GM12872 (cell line): ENCODE results near the gene MYBPHL.

ENCODE experiments used
- TF ChIP-seq, protein P1 (sequence below): IDR thresholded peaks from 3 replicates; pipeline ENCODE4 v1.5.1; 2011; ENCODE audit warnings: low read depth, mild to moderate bottlenecking, low read length, moderate library complexity; ENCODE audit not compliant: insufficient read depth

MYBPHL gene

DNA sequence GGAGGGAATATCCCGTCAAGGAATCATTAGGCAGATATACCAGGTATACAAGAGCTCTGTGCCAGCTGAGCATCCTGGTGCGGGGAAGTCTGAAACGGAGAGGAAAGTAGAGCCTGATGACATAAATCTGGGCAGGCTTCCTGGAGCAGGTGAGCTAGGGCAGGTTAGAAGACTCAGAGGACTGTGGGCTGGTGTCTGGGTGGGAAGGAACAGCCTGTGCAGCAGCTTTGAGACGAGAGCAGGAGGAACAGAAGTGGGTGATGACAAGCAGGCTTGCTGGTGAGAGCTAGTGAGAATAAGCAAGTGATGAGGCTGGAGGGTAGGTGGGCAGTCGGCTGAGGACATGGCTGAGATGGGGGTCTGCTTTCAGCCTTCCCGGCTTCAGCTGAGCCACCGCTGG, 50.7 kb downstream of the MYBPHL start:
- TF ChIP-seq, protein P1, sequence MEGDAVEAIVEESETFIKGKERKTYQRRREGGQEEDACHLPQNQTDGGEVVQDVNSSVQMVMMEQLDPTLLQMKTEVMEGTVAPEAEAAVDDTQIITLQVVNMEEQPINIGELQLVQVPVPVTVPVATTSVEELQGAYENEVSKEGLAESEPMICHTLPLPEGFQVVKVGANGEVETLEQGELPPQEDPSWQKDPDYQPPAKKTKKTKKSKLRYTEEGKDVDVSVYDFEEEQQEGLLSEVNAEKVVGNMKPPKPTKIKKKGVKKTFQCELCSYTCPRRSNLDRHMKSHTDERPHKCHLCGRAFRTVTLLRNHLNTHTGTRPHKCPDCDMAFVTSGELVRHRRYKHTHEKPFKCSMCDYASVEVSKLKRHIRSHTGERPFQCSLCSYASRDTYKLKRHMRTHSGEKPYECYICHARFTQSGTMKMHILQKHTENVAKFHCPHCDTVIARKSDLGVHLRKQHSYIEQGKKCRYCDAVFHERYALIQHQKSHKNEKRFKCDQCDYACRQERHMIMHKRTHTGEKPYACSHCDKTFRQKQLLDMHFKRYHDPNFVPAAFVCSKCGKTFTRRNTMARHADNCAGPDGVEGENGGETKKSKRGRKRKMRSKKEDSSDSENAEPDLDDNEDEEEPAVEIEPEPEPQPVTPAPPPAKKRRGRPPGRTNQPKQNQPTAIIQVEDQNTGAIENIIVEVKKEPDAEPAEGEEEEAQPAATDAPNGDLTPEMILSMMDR = no peak

- TF ChIP-seq, protein P1 = no peak
Observed at GRCh38 chr1:109255678-109256077, 51.1 kb downstream of the MYBPHL start.

DNA sequence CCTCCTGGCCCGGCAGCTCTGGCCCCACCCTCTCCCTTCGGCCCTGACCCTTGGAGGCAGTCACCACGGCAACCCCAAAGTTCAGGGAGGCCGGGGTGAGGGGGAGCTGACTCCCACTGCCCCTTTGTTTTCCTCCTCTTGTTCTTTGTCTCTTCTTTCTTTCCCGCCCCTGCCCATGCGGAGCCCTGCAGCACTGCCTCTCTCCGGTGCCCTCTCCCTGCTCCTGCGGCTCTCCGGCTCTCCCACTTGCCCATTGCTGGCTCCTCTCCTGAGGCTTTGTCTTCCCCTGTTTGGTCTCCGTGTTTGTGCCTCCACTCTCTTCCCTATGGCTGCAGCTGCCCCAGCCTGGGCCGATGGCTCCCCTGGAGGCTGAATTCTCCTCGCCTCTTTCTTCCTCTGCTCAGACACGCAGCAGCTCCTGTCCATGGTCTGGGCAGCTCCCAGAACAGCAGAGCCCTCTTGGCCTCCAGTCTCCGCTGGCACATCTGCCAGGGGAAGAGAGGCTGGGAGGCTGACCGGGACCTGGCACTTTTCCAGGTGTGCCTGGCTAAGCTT, 51.6 kb downstream of the MYBPHL start:
- TF ChIP-seq, protein P1 = no peak

GRCh38 chr1:109254621-109255096, 52.2 kb downstream of the MYBPHL start:
- TF ChIP-seq, protein P1 = no peak

- TF ChIP-seq, protein P1 = no peak
Observed at GRCh38 chr1:109253803-109254620, 52.8 kb downstream of the MYBPHL start.

- TF ChIP-seq, protein P1 = no peak
Observed at GRCh38 chr1:109252893-109253802, 53.7 kb downstream of the MYBPHL start.
